Embryonic facial prominence (tissue), 1 donor: Measurements from ENCODE around the gene GLB1L3.
"Not testable (repeated sequence)": the region's sequence is repeated elsewhere in the genome, so short reads cannot be mapped to it uniquely, and the experiment has no call there.

Source experiments
- DNase-seq: peaks from one replicate; pipeline ENCODE4 v3.0.0-alpha.2; 2016; ENCODE audit errors: extremely low spot score

GLB1L3 gene

GRCh38 chr11:134343646-134344045, 67.5 kb downstream of the GLB1L3 start:
- no peak for DNase-seq

DNA sequence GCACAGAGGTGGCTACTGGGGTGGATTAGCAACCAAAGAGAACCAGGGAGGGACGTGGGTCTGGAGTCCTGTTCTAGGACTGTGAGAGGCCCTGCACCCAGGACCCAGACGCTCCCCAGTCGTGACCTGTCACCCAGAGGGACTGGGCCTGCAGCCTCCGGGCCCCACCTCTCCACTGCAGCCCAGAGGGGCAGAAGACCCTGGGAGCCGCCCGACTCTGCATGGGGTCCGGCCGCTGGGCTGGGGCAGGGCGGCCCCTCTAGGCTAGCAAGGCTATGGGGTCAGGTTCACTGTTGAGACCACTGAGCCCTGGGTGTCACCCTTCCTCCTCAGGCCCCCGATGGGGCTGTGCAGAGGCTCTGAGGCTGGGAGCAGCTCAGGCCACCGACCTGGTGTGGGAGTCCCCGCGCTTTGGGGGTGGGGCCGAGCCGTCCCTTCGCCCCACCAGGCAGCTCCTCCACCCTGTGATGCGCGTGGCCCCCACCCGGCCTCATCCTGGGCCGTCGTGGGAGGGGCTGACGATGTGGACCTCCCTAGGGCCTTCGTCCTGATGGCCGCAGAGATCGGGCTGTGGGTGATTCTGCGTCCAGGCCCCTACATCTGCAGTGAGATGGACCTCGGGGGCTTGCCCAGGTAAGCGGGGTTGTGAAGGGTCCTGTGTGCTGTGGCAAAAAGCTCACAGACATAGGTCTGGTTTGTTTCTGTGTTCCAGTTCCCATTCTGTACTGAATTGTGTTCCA, 68.5 kb downstream of the GLB1L3 start:
- not testable (repeated sequence) for DNase-seq

DNA sequence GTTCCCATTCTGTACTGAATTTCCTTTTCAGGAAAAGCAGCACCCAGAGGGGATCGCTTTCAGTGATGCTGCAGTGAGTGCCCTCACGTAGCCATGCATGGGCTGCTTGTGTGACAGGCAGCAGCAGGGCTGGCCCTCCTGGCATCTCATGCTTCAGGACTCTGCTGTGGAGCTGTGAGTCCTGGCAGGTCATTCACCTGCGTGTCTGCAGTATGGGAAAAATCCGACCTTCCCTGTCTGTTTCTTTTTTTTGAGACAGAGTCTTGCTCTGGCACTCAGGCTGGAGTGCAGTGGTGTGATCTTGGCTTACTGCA, 69.0 kb downstream of the GLB1L3 start:
- no peak for DNase-seq

- DNase-seq = no peak
Observed at GRCh38 chr11:134346101-134346975, 70.2 kb downstream of the GLB1L3 start.

DNA sequence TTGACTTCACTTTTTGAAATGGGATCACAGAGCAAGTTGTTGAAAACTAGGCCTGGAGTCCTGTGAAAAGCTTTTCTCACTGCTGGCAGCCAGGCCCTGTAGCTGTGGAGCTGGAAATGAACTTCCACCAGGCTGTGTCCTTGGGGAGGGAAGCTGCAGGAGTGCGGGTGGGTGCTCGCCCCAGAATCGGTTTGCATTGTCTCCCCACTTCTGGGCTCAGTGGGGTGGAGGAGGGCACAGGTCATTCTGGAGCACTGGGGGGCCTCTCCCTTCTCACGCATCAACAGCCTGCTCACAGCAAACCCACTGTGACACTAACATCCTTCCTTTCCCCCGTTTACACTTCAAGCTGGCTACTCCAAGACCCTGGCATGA, 70.8 kb downstream of the GLB1L3 start:
- no peak for DNase-seq

GRCh38 chr11:134347441-134347840, 71.3 kb downstream of the GLB1L3 start:
- DNase-seq = no peak

DNA sequence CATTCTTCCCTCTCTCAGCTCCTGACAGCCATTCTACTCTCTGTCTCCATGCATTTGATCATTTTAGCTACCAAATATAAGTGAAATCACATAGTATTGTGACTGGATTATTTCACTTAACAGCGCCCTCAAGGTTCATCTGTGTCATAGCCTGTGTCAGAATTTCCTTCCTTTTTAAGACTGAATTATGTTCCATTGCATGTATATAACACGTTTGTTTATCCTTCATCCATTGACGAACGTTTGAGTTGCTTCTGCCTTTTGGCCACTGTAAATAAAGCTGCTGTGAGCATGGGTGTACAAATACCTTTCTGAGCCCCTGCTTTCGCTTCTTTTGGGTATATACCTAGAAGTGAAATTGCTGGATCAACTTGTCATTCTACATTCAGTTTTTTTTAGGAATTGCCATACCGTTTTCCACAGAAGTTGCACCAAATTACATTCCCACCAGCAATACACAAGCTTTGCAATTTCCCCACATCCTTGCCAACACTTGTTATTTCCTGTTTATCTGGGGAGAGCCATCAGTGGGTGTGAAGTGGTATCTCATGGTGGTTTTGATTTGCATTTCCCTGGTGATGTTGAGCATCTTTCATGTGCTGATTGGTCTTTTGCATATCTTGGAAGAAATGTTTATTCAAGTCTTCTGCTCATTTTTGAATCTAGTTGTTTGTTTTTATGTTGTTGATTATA, 73.1 kb downstream of the GLB1L3 start:
- no peak for DNase-seq

DNA sequence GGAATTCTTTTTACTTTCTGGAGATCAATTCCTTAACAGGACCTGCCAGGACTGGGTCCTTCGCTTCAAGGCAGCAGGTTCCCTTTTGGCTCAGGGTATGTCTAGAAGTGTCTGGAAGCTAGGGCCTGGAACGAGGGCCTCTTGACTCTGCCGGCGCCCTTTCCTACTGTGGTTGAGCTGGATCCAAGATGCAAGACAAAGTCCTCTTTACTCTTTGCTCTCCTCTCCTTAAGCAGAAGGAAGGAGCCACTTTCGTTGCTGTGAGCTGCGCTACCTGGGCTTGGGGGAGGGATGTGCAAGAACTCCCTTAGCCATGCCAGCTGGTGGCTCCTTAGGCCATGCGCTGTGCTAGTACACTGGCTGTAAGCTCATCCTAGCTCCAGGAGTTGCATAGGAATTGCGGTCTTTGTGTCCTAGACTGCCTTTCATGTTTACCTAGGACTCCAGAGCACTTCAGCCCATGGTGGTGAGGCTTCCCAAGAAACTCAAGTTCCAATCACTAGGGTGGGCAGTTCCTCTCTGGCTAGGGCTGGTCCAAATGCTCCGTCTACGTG, 73.7 kb downstream of the GLB1L3 start:
- no peak for DNase-seq

GRCh38 chr11:134350381-134350780, 74.2 kb downstream of the GLB1L3 start:
- no peak for DNase-seq

DNA sequence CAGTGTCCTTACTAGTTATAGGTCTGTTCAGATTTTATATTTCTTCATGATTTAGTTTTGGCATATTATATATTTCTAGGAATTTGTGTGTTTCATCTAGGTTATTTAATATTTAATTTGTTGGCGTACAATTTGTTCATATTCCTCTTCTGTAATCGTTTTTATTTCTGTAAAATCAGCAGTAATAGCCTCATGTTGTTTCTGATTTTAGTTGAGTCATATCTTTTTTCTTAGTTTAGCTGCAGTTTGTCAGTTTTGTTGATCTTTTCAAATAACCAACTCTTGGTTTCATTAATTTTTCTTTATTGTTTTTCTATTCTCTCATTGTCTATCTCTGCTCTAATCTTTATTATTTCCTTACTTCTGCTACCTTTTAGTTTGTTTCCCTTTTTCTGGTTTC, 75.9 kb downstream of the GLB1L3 start:
- no peak for DNase-seq

DNA sequence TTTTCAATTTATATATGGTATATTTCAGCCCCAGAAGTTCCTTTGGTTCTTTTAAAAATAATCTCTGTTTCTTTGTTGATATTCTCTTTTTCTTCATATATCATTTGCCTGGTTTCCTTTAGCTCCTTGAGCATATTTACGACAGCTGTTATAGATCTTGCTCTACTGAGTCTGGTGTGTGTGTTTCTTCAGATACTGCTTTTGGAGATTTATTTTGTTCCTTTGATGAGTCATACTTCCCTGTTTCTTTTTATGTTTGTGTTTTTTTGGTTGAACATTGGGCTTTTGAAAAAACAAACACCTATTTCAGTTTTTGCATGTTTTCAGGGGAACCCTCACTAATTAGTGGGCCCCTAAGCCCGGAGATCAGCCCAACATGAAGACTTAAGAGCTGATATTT, 79.0 kb downstream of the GLB1L3 start:
- no peak for DNase-seq

GRCh38 chr11:134355656-134356055, 79.5 kb downstream of the GLB1L3 start:
- no peak for DNase-seq

DNA sequence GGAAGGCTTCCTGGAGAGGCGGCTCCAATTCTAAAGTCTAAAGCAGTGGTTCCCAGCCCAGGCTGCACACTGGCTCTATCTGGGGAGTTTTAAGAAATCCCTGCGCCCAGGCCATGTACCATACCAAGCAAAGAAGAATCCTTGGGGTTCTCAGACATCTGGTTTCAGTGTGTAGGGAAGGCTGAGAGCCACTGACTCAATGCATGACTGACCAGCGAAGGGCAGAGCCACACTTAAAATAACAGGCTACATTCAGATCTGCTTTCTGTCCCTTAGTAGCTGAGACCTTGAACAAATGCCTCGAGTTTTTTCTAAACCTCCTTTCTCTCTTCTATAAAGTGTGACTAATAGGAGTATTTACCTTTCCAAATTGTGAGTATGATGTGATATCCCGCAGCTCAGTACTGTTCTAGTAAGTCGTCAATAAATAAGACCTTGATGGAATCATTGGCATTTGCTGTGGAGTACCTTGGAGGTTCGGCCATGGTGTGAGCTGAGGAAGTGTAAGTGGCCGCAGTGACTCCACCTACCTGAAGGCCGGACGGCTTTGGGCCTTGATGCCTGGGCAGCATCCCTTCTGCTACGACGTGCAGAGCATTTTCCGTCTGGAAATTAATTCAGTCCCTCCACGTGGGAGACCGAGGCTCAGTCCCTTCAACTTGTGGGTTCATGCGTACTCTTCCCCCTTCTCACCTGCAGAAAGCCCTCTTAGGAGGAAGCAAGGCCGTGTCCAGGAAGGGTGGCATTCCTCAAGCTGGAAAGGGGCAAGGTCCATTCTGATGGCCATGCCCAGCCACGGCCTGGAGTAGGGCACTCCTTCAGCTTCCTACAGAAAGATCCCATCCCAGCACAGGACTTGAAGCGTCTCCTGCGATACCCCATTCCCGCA, 80.7 kb downstream of the GLB1L3 start:
- no peak for DNase-seq

DNA sequence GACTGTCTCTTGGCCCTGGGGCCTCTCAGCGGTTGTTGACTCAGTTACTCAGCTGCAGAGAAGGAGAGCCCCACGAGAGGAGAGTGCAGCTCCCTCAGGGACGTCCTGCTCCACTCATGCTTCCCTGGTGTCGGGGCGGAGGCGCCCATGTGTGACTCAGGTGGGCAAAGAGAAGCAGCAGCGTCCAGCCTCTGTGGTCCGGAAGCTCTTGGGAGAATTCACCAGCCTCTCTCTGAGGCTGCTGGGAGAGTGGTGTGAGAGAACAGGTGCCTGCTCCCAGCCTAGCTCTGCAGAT, 81.3 kb downstream of the GLB1L3 start:
- DNase-seq = no peak

GRCh38 chr11:134358165-134358855, 82.1 kb downstream of the GLB1L3 start:
- no peak for DNase-seq

- DNase-seq = no peak
Observed at GRCh38 chr11:134358856-134359490, 82.8 kb downstream of the GLB1L3 start.

DNA sequence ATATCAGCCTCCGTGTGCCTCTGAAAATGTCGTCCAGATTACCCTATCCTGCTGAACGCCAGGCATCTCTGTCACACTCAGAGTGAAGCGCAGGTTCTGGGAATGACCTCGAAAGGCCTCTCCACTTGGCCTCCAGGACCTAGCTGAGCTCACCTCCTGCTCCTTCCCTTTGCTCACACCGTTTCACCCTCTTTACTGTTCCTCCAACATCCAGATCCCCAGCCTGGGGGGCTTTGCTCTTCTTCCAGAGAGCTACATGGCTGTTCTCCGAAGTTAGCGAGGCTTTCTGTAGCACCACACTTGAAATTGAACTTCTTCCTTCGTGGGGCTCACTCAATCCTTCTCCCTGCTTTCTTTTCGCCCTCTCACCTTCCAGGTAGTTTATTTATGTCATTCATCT, 83.5 kb downstream of the GLB1L3 start:
- no peak for DNase-seq

DNA sequence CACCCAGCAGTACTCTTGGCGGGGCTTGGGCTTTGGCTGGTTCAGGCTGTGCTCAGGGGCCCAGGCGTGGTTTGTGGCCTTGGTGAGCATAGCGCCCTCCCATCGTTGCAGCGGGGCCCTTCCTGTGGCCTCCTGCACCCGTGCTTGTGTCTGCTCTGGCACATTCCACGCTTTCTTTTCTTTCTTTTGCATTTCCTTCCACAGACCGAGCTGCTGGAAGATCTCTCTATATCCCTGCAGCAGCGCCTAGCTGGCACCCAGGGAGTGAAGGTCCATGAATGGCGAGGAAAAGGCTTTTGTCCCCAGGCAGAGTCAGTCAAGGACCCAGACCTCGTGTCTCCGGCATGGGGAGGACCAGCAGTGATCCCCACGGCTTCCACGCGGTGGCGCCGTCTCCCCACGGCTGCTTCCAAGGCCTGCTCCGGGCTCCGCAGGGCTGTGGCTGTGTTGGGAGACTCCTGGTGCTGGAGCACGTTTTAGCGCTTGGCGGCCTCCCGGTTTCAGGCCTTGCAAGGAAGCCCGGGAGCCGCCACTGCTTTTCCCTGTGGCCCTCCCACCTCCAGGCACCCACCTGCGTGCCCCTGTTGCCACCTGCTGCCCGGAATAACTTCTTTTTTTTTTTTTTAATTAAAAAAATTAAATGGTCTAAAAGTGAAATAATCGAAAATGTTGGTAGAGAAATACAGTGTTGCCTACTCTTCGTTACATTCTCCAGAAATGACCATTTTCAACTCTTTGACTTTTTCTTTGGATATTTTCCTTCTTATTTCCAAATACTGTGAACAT, 84.1 kb downstream of the GLB1L3 start:
- DNase-seq = peak; percentile 47

DNA sequence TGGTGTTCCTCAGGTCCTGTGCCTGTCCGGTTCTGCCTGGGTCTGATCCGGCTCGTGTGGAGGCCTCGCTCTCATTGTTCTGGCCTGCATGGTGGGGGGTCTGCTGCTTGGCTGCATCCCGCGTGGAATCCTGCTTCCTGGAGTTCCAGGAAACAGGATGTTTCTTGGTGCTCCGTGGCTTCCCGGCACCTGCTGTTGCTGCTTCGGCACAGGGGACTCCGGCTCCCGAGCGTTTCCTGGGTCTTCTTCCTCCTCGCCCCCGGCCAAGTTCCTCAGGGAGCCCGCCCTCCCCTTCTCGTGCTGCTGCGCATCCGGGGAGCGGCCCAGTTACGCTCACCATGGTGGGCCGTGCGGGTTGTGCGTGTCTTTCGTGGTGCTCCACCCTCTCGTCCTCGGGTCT, 85.5 kb downstream of the GLB1L3 start:
- no peak for DNase-seq
